Measurements from ENCODE around the gene ERBB4.

ERBB4 gene

GRCh38 chr2:211751848-211752247 is 786.8 kb downstream of the ERBB4 start:
- H3K9me2 ChIP-seq (replicated peaks; ENCODE audit: control insufficient read depth, low read length) = no peaks in the 10 kb centered on the region
- H3K4me3 ChIP-seq (ENCODE audit: low read length) = no peak overlapping the region
- no peak overlapping the region for H3K4me2 ChIP-seq (ENCODE audit: low read length)
- no peaks in the 10 kb centered on the region for H3K4me1 ChIP-seq (ENCODE audit: control insufficient read depth, low read length)
- H3F3A ChIP-seq (ENCODE audit: control insufficient read depth, insufficient read depth) = no peaks in the 10 kb centered on the region
- H3K27ac ChIP-seq (ENCODE audit: low read depth, low read length) = no peak overlapping the region
- H3K27me3 ChIP-seq (ENCODE audit: control insufficient read depth, low read length) = no peaks in the 10 kb centered on the region
- H3K36me3 ChIP-seq (ENCODE audit: control insufficient read depth, low read length) = no peaks in the 10 kb centered on the region
- H3K79me2 ChIP-seq (ENCODE audit: control insufficient read depth, low read length) = no peaks in the 10 kb centered on the region
- H3K9me3 ChIP-seq (ENCODE audit: control insufficient read depth, insufficient read depth, low read length) = no peaks in the 10 kb centered on the region
- H4K20me1 ChIP-seq (ENCODE audit: control insufficient read depth, insufficient read depth, low read depth, low read length) = no peaks in the 10 kb centered on the region
- TF ChIP-seq CTCF (IDR thresholded peaks at IDR 0.05; ENCODE audit: low read depth, low read length, poor library complexity, severe bottlenecking) = no peak

DNA sequence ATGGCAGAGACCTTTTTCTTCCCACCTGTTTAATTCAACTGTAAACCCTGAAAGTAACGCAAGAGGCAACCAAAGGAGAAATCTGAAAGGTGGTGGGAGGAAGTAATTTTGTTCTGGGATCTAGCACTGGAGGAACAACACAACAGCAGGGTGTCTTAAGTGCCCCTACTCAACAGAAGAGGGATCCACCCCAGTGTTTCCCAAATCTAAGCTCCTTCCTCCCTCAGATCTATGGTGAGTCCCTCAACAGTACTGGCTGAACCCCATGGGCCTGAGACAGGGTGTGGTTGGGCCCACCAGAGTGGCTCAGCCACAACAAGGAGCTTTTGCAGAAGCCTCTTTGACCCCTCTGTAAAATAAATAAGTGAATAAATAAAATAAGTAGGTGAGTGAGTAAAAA is 790.3 kb downstream of the ERBB4 start:
- H3K4me3 ChIP-seq (ENCODE audit: low read length) = no peak overlapping the region
- no peaks in the 10 kb centered on the region for H3K79me2 ChIP-seq (ENCODE audit: control insufficient read depth, low read length)
- H3K27ac ChIP-seq (ENCODE audit: low read depth, low read length) = no peak overlapping the region
- H3K9me2 ChIP-seq (replicated peaks; ENCODE audit: control insufficient read depth, low read length) = no peaks in the 10 kb centered on the region
- H4K20me1 ChIP-seq (ENCODE audit: control insufficient read depth, insufficient read depth, low read depth, low read length) = no peaks in the 10 kb centered on the region
- no peak overlapping the region for H3K4me2 ChIP-seq (ENCODE audit: low read length)
- no peaks in the 10 kb centered on the region for H3K9me3 ChIP-seq (ENCODE audit: control insufficient read depth, insufficient read depth, low read length)
- no peaks in the 10 kb centered on the region for H3K4me1 ChIP-seq (ENCODE audit: control insufficient read depth, low read length)
- H3K36me3 ChIP-seq (ENCODE audit: control insufficient read depth, low read length) = no peaks in the 10 kb centered on the region
- TF ChIP-seq EZH2phosphoT487 (IDR thresholded peaks at IDR 0.05; ENCODE audit: borderline replicate concordance, low read length) (no peak), CTCF (IDR thresholded peaks at IDR 0.05; ENCODE audit: low read depth, low read length, poor library complexity, severe bottlenecking) (no peak)
- no peaks in the 10 kb centered on the region for H3K27me3 ChIP-seq (ENCODE audit: control insufficient read depth, low read length)
- no peaks in the 10 kb centered on the region for H3F3A ChIP-seq (ENCODE audit: control insufficient read depth, insufficient read depth)

DNA sequence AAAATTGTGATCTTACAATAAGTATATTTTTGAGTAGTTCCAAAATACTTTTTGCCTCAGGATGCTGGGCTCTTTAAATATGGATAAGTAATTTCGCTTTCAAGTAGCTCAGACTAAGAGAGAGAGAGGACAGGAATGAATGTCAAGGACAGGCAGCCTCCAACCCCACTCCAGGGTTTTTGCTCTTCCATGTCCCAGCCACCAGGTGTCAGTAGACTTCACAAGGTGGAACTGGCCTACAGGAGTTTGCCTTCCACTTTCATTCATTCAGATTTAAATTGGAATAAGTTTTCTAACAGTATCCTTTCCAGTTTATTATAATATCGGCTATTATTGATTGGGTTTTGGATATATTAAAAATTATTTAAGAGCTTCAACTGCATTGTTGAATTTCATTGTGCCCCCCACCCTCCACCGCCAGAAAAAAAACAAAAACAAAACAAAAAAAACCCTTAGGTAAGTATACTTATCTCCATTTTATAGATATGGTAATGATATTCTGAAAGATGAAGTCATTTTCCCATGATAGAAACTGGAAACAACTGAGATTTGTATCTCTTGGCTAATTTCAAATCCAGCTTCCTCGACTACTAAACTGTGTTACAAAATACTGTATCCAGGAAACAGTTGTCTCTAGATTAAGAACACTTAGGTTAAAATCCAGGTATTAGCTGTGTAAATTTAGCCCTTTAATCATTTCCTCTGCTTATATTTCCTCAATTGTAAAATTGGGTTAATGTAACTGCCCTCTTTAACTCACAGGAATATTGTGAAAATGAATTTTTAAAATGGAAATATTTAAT is 793.1 kb downstream of the ERBB4 start:
- no peaks in the 10 kb centered on the region for H4K20me1 ChIP-seq (ENCODE audit: control insufficient read depth, insufficient read depth, low read depth, low read length)
- H3K36me3 ChIP-seq (ENCODE audit: control insufficient read depth, low read length) = no peaks in the 10 kb centered on the region
- H3K27me3 ChIP-seq (ENCODE audit: control insufficient read depth, low read length) = no peaks in the 10 kb centered on the region
- H3K27ac ChIP-seq (ENCODE audit: low read depth, low read length) = no peak overlapping the region
- H3K79me2 ChIP-seq (ENCODE audit: control insufficient read depth, low read length) = no peaks in the 10 kb centered on the region
- peak; percentile 75 for TF ChIP-seq CTCF (IDR thresholded peaks at IDR 0.05; ENCODE audit: low read depth, low read length, poor library complexity, severe bottlenecking)
- no peak for TF ChIP-seq EZH2phosphoT487 (IDR thresholded peaks at IDR 0.05; ENCODE audit: borderline replicate concordance, low read length)
- no peaks in the 10 kb centered on the region for H3K9me3 ChIP-seq (ENCODE audit: control insufficient read depth, insufficient read depth, low read length)
- no peak overlapping the region for H3K4me3 ChIP-seq (ENCODE audit: low read length)
- no peaks in the 10 kb centered on the region for H3K9me2 ChIP-seq (replicated peaks; ENCODE audit: control insufficient read depth, low read length)
- H3K4me2 ChIP-seq (ENCODE audit: low read length) = no peak overlapping the region
- H3F3A ChIP-seq (ENCODE audit: control insufficient read depth, insufficient read depth) = no peaks in the 10 kb centered on the region
- no peaks in the 10 kb centered on the region for H3K4me1 ChIP-seq (ENCODE audit: control insufficient read depth, low read length)

All from DOHH2 (cell line).